Measurements from ENCODE around the gene TYW1.
"Not testable (repeated sequence)": the region's sequence is repeated elsewhere in the genome, so short reads cannot be mapped to it uniquely, and the experiment has no call there.

- not testable (repeated sequence) for TF ChIP-seq CTCF (IDR thresholded peaks at IDR 0.05; ENCODE audit: insufficient read depth, low read length, poor library complexity, severe bottlenecking); EZH2phosphoT487 (conservative IDR thresholded peaks at IDR 0.05; ENCODE audit: low read length)
Observed at GRCh38 chr7:66969001-66969400, 27.6 kb upstream of the TYW1 start.
